Measurements from ENCODE around the gene NKAIN2. TPM values are rescaled to one million over a fixed set of nuclear protein-coding genes. Genes with fewer than 3 reads are reported as not detected.

The NKAIN2 gene
- total RNA-seq, 1 experiment from 2014 or later: not detected

GRCh38 chr6:124714728-124715127 lies 911.1 kb downstream of the NKAIN2 start:
- no peaks in the 10 kb centered on the region for H3K79me2 ChIP-seq (ENCODE audit: insufficient read depth, low read length)
- H3K4me1 ChIP-seq (ENCODE audit: control insufficient read depth in 1 of 2, insufficient read depth in 2 of 2, low read length in 2 of 2): no peaks in the 10 kb centered on the region
- H4K20me1 ChIP-seq (ENCODE audit: insufficient read depth): no peaks in the 10 kb centered on the region
- H3K36me3 ChIP-seq (ENCODE audit: control insufficient read depth in 1 of 2, insufficient read depth in 2 of 2, low read length in 2 of 2): no peaks in the 10 kb centered on the region
- RAD21 ChIA-PET (ENCODE audit: low non-redundant PET in 1 of 2, low total read pairs in 2 of 2, uncharacterized antibody in 2 of 2, unreplicated experiment in 2 of 2): no interaction called here
- TF ChIP-seq ATF3 (IDR thresholded peaks at IDR 0.05): no peak
- TF ChIP-seq ZFX (IDR thresholded peaks at IDR 0.05): no peak
- no peak for TF ChIP-seq CEBPB (IDR thresholded peaks at IDR 0.05; ENCODE audit: low read depth)
- no peak for TF ChIP-seq SP1 (IDR thresholded peaks at IDR 0.05; ENCODE audit: low read depth)
- no peak for TF ChIP-seq YY1 (IDR thresholded peaks at IDR 0.05; ENCODE audit: extremely low read depth, insufficient replicate concordance, low read depth, low read length)
- no peak for TF ChIP-seq CTCF (IDR thresholded peaks at IDR 0.05 in 2 of 3, conservative IDR thresholded peaks at IDR 0.05 in 1 of 3; ENCODE audit: borderline replicate concordance in 1 of 3, insufficient read depth in 1 of 3, low read depth in 2 of 3, low read length in 2 of 3)
- no peak for TF ChIP-seq EZH2phosphoT487 (IDR thresholded peaks at IDR 0.05; ENCODE audit: borderline replicate concordance)
- TF ChIP-seq RAD21 (IDR thresholded peaks at IDR 0.05; ENCODE audit: low read depth): no peak
- no peak for TF ChIP-seq ZNF274 (IDR thresholded peaks at IDR 0.05; ENCODE audit: low read depth, low read length)
- no peak for TF ChIP-seq POLR2A (IDR thresholded peaks at IDR 0.05; ENCODE audit: borderline replicate concordance, extremely low read depth, insufficient read depth, insufficient read length)
- TF ChIP-seq EZH2 (IDR thresholded peaks at IDR 0.05): no peak
- TF ChIP-seq MAX (IDR thresholded peaks at IDR 0.05): no peak
- TF ChIP-seq POLR2AphosphoS5 (IDR thresholded peaks at IDR 0.05; ENCODE audit: low read depth, low read length): no peak
- no peak for TF ChIP-seq ELF1 (IDR thresholded peaks at IDR 0.05; ENCODE audit: borderline replicate concordance, low read depth)
- no peak for TF ChIP-seq REST (IDR thresholded peaks at IDR 0.05; ENCODE audit: low read depth)
- no peak for TF ChIP-seq CBX3 (IDR thresholded peaks at IDR 0.05; ENCODE audit: low read depth)
- TF ChIP-seq JUND (IDR thresholded peaks at IDR 0.05): no peak
- TF ChIP-seq SIN3A (IDR thresholded peaks at IDR 0.05; ENCODE audit: low read depth): no peak
- no peak overlapping the region for H3K27ac ChIP-seq (ENCODE audit: low read depth, low read length)
- no TSS peak for BruUV-seq (replicated peaks)
- H2AFZ ChIP-seq (ENCODE audit: low read depth, low read length, poor library complexity, severe bottlenecking): no peak overlapping the region
- intact Hi-C loops (cut with micrococcal nuclease): no loop called here
- DNase-seq (ENCODE audit: low read depth, low spot score): no peak
- H3K4me3 ChIP-seq (replicated peaks in 1 of 2; ENCODE audit: low read depth in 1 of 2, low read length in 2 of 2): no peak overlapping the region
- CTCF ChIA-PET: no interaction called here
- peaks cover 21% of the 10 kb centered on the region for H3K27me3 ChIP-seq (ENCODE audit: insufficient read depth, low read length)
- POLR2A ChIA-PET: no interaction called here
- H3K9me3 ChIP-seq (ENCODE audit: control insufficient read depth in 1 of 2, insufficient read depth in 1 of 2, low read depth in 1 of 2, low read length in 2 of 2): no peaks in the 10 kb centered on the region
- H3K9ac ChIP-seq (ENCODE audit: low read length): no peak overlapping the region
- no peaks in the 10 kb centered on the region for H3K9me2 ChIP-seq (ENCODE audit: insufficient read depth)
- ATAC-seq: no peak
- no peak overlapping the region for H3K4me2 ChIP-seq (ENCODE audit: low read length)
